Mesothelial cell of epicardium (in vitro differentiated cells): ENCODE data around the gene ATXN10. TPM values are rescaled to one million over a fixed set of nuclear protein-coding genes. Genes with fewer than 3 reads are reported as not detected.
A peak's percentile ranks its signal among the peaks of the same experiment; 100 is the strongest.

ENCODE experiments used
- DNase-seq, 2 experiments: peaks; one replicate each; pipeline ENCODE4 v3.0.0; 2021; ENCODE audit warnings: low spot score in 2 of 2; ENCODE audit not compliant: unreplicated experiment in 2 of 2
- H3K27ac Mint-ChIP-seq: 2 replicates; pipeline ENCODE4 v1.8.0; 2021; ENCODE audit warnings: mixed read lengths
- H3K27me3 Mint-ChIP-seq: 2 replicates; pipeline ENCODE4 v1.8.0; 2021; ENCODE audit warnings: low read depth, mixed read lengths
- H3K36me3 Mint-ChIP-seq: 2 replicates; pipeline ENCODE4 v1.8.0; 2021; ENCODE audit warnings: mixed read lengths
- H3K4me1 Mint-ChIP-seq: 2 replicates; pipeline ENCODE4 v1.8.0; 2021; ENCODE audit warnings: mixed read lengths
- H3K4me3 Mint-ChIP-seq: 2 replicates; pipeline ENCODE4 v1.8.0; 2021; ENCODE audit warnings: mild to moderate bottlenecking, moderate library complexity, mixed read lengths
- H3K9me3 Mint-ChIP-seq: 2 replicates; pipeline ENCODE4 v1.8.0; 2021; ENCODE audit warnings: mixed read lengths
- total RNA-seq: library from RNA; stranded (reverse); gene quantifications from 3 replicates; pipeline ENCODE4 v1.2.1, GENCODE V29; 2021
- TF ChIP-seq, protein P1 (sequence below): fragments of 200-600 bp; sonication (generic); IDR thresholded peaks from one replicate; pipeline ENCODE4 v1.5.0; 2021; ENCODE audit warnings: antibody characterized with exemption; ENCODE audit not compliant: unreplicated experiment

Gene ATXN10
- total RNA-seq, 1 donor from 2014 or later, result 237 TPM

- no peaks in the 10 kb centered on the region for H3K27me3 Mint-ChIP-seq
- H3K9me3 Mint-ChIP-seq, result no peaks in the 10 kb centered on the region
- H3K36me3 Mint-ChIP-seq, result peaks cover 39% of the 10 kb centered on the region
- H3K4me3 Mint-ChIP-seq, result no peak overlapping the region
- no peaks in the 10 kb centered on the region for H3K4me1 Mint-ChIP-seq
- TF ChIP-seq, protein P1, sequence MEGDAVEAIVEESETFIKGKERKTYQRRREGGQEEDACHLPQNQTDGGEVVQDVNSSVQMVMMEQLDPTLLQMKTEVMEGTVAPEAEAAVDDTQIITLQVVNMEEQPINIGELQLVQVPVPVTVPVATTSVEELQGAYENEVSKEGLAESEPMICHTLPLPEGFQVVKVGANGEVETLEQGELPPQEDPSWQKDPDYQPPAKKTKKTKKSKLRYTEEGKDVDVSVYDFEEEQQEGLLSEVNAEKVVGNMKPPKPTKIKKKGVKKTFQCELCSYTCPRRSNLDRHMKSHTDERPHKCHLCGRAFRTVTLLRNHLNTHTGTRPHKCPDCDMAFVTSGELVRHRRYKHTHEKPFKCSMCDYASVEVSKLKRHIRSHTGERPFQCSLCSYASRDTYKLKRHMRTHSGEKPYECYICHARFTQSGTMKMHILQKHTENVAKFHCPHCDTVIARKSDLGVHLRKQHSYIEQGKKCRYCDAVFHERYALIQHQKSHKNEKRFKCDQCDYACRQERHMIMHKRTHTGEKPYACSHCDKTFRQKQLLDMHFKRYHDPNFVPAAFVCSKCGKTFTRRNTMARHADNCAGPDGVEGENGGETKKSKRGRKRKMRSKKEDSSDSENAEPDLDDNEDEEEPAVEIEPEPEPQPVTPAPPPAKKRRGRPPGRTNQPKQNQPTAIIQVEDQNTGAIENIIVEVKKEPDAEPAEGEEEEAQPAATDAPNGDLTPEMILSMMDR, result no peak
- peak overlapping the region; percentile 63 for H3K27ac Mint-ChIP-seq
- no peak for DNase-seq
Observed at GRCh38 chr22:45804319-45804985, 132.8 kb downstream of the ATXN10 start.

DNA sequence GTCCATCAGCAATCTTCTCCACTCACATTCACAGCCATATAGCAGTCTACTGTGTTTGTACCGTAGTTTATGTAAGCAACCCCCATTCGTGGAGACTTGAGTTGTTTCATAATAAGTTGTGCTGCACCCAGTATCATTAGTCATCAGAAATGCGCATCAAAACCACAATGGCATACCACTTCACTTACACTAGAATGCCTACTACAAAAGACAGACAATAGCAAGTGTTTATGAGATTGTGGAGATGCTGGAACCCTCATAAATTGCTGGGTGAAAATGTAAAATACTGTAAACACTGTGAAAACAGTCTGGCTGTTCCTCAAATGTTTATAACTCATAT lies 133.3 kb downstream of the ATXN10 start:
- TF ChIP-seq, protein P1, result no peak
- DNase-seq, result no peak
- Mint-ChIP-seq H3K4me3 (no peak overlapping the region), H3K4me1 (no peaks in the 10 kb centered on the region), H3K27ac (no peak overlapping the region), H3K36me3 (peaks cover 39% of the 10 kb centered on the region), H3K27me3 (no peaks in the 10 kb centered on the region), H3K9me3 (no peaks in the 10 kb centered on the region)

GRCh38 chr22:45805413-45805812 lies 133.8 kb downstream of the ATXN10 start:
- Mint-ChIP-seq H3K36me3 (peaks cover 35% of the 10 kb centered on the region), H3K27me3 (no peaks in the 10 kb centered on the region), H3K4me3 (no peak overlapping the region), H3K4me1 (no peaks in the 10 kb centered on the region), H3K27ac (no peak overlapping the region), H3K9me3 (no peaks in the 10 kb centered on the region)
- TF ChIP-seq, protein P1, result no peak
- no peak for DNase-seq

DNA sequence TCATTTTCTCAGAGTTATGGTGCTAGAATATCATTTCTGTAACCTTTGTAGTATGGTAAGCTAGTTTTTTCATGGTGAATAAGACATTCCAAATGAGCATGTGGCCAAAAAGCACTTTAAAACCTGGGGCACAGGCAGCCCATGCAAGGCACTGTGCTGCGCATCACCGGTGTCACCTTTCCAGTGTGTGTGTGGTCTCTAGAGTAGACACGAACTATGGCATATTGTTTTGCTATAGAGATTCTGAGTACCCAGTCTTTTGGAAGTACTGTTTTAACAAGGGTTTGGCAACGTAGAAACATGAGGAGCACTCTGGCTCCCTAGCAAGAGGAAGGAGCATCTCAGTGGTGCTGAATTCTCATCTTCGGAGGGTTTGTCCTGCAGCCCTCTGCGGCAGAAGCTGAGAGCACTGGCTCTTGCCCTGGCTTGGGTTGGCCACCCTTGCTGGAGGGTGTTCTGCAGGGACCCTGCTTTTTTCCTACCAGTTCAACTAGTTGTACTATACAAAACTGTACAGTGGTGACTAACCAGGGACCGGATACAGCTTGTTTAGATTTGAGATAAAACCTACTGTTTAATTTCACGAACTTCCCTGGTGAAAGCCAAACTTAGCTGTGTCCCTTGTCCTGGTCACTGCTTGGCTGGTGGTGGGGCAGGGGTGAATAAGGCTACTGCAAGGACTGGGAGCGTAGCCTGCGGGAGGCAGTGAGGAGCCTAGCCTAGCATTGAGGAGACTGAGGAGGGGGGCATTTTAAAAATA lies 135.7 kb downstream of the ATXN10 start:
- Mint-ChIP-seq H3K4me3 (no peak overlapping the region), H3K4me1 (no peaks in the 10 kb centered on the region), H3K36me3 (peaks cover 33% of the 10 kb centered on the region), H3K9me3 (no peaks in the 10 kb centered on the region), H3K27ac (no peak overlapping the region), H3K27me3 (no peaks in the 10 kb centered on the region)
- TF ChIP-seq, protein P1, result no peak
- DNase-seq, result no peak

DNA sequence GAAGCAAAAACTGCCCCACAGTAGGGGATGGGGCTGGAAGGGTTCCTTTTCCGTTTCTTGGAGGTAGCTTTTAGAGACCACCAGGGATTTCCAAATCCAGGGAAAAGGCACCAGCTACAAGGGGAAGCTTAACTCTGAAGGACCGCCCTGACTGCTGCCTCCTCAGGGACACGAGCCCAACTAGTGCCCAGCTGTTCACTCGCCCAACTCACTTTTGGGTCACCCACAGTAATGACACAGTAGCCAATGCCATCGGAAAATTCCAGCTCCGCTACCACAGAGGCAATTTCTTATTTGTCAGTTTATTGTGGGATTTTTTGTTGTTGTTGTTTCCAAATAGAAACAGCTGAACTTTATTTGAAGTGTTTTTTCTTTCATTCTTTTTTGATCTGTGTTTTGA lies 141.3 kb downstream of the ATXN10 start:
- TF ChIP-seq, protein P1, result no peak
- DNase-seq, result no peak
- Mint-ChIP-seq H3K4me1 (peaks cover under 1% of the 10 kb centered on the region), H3K36me3 (peaks cover 43% of the 10 kb centered on the region), H3K9me3 (no peaks in the 10 kb centered on the region), H3K4me3 (no peak overlapping the region), H3K27me3 (no peaks in the 10 kb centered on the region), H3K27ac (no peak overlapping the region)
